ENCODE results near the gene RETREG3. TPM values are rescaled to one million over a fixed set of nuclear protein-coding genes. Genes with fewer than 3 reads are reported as not detected.
"Not testable (repeated sequence)": the region's sequence is repeated elsewhere in the genome, so short reads cannot be mapped to it uniquely, and the experiment has no call there.

RETREG3 gene
- polyA plus RNA-seq, 4 donors: 42.5 to 46.6 (median 44.4) TPM

GRCh38 chr17:42554250-42555121, 54.7 kb downstream of the RETREG3 start:
- peak in 3 of 4 donors; percentile 82 to 85 (median 82) for DNase-seq (ENCODE audit: low read depth in 4 of 4, low spot score in 3 of 4)

- DNase-seq (ENCODE audit: low read depth in 4 of 4, low spot score in 3 of 4): no peak
Observed at GRCh38 chr17:42553866-42554249, 55.3 kb downstream of the RETREG3 start.

DNA sequence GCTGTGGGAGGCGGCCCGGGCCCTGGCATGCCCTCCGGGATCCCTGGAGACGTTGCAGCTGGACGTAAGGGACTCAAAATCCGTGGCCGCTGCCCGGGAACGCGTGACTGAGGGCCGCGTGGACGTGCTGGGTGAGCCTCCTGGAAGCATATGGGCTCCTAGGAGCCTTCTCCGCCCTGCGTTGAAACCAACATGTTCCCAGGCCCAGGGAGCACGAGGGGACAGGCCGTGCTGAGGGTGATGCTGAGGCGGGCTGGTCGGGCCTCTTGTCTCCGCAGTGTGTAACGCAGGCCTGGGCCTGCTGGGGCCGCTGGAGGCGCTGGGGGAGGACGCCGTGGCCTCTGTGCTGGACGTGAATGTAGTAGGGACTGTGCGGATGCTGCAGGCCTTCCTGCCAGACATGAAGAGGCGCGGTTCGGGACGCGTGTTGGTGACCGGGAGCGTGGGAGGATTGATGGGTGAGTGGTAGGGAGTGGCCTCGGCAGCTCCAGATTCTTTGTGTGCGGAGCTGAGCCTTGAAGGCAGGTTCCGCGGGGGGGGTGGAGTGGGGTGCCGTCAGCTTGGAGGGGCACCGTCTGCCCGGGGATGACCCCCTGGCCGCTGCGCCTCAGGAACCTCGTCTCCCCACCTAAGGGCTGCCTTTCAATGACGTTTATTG, 55.9 kb downstream of the RETREG3 start:
- DNase-seq (ENCODE audit: low read depth in 4 of 4, low spot score in 3 of 4): no peak

- not testable (repeated sequence) for DNase-seq (ENCODE audit: low read depth in 4 of 4, low spot score in 3 of 4)
Observed at GRCh38 chr17:42552736-42553135, 56.4 kb downstream of the RETREG3 start, which contains the start of gene HSD17B1. Gene HSD17B1 (plus strand): TSS chr17:42552923. CDS start chr17:42552934, 11 bp downstream.

- DNase-seq (ENCODE audit: low read depth in 4 of 4, low spot score in 3 of 4): no peak
Observed at GRCh38 chr17:42548993-42549755, 60.0 kb downstream of the RETREG3 start.

DNA sequence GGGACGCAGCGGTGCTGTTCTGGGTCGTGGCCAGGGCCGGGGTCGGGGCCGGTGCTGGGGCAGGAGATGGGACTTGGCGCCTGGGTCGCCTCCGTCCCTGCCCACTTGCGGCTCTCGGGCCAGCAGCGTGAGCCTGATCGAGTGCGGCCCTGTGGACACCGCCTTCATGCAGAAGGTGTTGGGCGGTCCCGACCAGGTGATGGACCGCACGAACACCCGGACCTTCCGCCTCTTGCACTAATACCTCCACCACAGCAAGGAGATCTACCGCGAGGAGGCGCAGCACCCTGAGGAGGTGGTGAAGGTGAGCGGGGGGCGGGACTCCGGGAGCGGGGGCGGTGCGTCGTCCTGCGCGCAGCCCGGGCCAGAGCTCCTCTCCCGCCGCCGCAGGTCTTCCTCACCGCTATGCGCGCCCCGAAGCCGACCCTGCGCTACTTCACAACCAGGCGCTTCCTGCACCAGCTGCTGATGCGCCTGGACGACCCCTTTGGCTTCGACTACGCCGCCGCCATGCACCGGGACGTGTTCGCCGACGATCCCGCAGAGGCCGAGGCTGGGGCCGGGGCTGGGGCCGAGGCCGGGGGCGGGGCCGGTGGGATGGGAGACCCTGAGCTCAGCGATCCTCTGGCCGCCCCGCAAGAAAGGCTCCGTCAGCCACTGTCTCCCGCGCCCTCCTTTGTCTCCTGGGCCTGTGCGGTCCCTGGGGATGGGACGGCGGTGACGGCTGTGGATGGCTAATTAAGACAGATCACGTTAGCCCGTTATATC, 60.9 kb downstream of the RETREG3 start:
- no peak for DNase-seq (ENCODE audit: low read depth in 4 of 4, low spot score in 3 of 4)

DNA sequence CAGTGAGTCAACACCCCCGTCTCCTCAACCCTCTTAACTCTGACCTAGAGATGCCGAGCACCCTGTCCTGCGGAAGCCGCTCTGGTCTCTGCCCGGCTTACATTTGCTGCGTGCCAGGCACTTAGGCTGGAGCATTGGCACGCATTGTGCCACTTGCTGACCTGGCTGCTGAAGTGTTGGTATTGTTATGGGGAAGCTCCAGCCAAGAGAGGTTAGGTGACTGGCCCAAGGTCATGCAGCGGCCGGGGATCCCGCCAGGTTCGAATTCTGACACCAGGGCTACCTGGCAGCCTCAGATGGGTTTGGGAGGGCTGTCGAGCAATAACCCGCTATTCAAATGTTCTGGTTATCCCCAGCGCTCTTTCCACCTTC, 61.5 kb downstream of the RETREG3 start:
- DNase-seq (ENCODE audit: low read depth in 4 of 4, low spot score in 3 of 4): no peak

GRCh38 chr17:42547001-42547461, 62.1 kb downstream of the RETREG3 start:
- no peak for DNase-seq (ENCODE audit: low read depth in 4 of 4, low spot score in 3 of 4)

DNA sequence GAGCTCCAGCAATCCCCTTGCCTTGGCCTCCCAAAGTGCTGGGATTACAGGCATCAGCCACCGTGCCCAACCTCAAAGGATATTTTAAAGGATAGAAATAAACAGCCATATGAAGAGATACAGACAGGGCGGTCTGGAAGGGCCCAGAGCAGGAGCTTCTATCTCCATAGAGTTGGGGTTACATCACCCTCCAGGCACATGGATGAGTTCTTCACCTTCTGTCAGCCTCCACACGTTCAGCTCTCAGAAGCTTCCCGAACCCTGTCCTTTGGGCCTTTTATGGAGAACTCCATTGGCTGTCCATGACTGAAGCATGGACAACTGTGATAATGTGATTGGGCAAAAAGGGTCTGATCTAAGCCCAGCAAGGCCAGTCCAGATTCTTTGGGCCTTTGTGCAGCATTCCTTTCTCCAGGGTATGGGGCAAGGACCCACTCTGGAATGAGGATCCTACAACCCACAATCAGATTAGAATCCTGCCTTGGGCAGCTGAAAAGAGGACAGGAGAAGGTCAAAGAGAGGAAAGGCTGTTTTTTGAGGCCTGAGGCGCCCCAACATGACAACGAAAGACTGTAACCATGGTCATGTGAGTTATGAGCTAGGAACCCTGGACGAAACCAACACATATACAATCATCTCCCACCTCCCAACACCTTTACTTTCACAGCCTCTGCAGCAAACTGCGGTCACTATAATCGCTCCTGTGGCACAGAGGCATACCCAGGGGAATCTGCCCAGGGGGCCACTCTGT, 63.2 kb downstream of the RETREG3 start:
- not testable (repeated sequence) for DNase-seq (ENCODE audit: low read depth in 4 of 4, low spot score in 3 of 4)

- no peak for DNase-seq (ENCODE audit: low read depth in 4 of 4, low spot score in 3 of 4)
Observed at GRCh38 chr17:42544874-42545283, 64.3 kb downstream of the RETREG3 start.

DNA sequence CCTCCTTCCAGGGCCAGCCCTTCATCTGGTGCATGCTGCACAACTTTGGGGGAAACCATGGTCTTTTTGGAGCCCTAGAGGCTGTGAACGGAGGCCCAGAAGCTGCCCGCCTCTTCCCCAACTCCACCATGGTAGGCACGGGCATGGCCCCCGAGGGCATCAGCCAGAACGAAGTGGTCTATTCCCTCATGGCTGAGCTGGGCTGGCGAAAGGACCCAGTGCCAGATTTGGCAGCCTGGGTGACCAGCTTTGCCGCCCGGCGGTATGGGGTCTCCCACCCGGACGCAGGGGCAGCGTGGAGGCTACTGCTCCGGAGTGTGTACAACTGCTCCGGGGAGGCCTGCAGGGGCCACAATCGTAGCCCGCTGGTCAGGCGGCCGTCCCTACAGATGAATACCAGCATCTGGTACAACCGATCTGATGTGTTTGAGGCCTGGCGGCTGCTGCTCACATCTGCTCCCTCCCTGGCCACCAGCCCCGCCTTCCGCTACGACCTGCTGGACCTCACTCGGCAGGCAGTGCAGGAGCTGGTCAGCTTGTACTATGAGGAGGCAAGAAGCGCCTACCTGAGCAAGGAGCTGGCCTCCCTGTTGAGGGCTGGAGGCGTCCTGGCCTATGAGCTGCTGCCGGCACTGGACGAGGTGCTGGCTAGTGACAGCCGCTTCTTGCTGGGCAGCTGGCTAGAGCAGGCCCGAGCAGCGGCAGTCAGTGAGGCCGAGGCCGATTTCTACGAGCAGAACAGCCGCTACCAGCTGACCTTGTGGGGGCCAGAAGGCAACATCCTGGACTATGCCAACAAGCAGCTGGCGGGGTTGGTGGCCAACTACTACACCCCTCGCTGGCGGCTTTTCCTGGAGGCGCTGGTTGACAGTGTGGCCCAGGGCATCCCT, 65.7 kb downstream of the RETREG3 start:
- DNase-seq (ENCODE audit: low read depth in 4 of 4, low spot score in 3 of 4): no peak

GRCh38 chr17:42541041-42541833, 67.9 kb downstream of the RETREG3 start:
- DNase-seq (ENCODE audit: low read depth in 4 of 4, low spot score in 3 of 4): no peak

GRCh38 chr17:42540558-42540957, 68.6 kb downstream of the RETREG3 start:
- not testable (repeated sequence) for DNase-seq (ENCODE audit: low read depth in 4 of 4, low spot score in 3 of 4)

DNA sequence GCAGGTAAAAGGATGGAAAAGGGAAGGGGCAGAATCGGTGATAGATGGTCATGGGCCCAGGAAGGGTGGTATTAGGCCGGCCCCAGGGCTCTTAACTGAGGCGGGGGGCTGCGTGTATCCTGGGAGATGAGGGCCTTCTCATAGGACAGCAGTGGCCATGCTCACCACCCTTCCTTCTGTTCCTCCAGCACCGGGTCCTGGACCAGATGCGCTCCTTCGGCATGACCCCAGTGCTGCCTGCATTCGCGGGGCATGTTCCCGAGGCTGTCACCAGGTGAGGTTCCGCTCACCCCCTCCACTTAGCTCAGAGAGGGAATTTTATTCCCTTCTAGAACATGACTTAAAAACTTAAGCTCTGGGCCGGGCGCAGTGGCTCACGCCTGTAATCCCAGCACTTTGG, 70.7 kb downstream of the RETREG3 start:
- no peak for DNase-seq (ENCODE audit: low read depth in 4 of 4, low spot score in 3 of 4)

GRCh38 chr17:42537826-42538451, 71.2 kb downstream of the RETREG3 start:
- DNase-seq (ENCODE audit: low read depth in 4 of 4, low spot score in 3 of 4): no peak

- no peak for DNase-seq (ENCODE audit: low read depth in 4 of 4, low spot score in 3 of 4)
Observed at GRCh38 chr17:42537156-42537805, 71.9 kb downstream of the RETREG3 start.

Data from right renal pelvis (tissue), 4 donors.